Neural crest cell (in vitro differentiated cells): ENCODE results near the gene SEC31B. TPM values are rescaled to one million over a fixed set of nuclear protein-coding genes. Genes with fewer than 3 reads are reported as not detected.
A peak's percentile ranks its signal among the peaks of the same experiment; 100 is the strongest.

Source experiments
- DNase-seq: peaks from one replicate; pipeline ENCODE4 v3.0.0; 2021; ENCODE audit warnings: low read depth, mixed read lengths, low spot score
- H3K27ac Mint-ChIP-seq: one replicate; pipeline ENCODE4 v1.8.0; 2021; ENCODE audit warnings: mild to moderate bottlenecking, mixed read lengths; ENCODE audit not compliant: unreplicated experiment
- H3K27me3 Mint-ChIP-seq: 2 replicates; pipeline ENCODE4 v1.8.0; 2021; ENCODE audit warnings: low read depth, mild to moderate bottlenecking, mixed read lengths
- H3K36me3 Mint-ChIP-seq: 2 replicates; pipeline ENCODE4 v1.8.0; 2021; ENCODE audit warnings: low read depth, mild to moderate bottlenecking, mixed read lengths
- H3K4me1 Mint-ChIP-seq: 2 replicates; pipeline ENCODE4 v1.8.0; 2021; ENCODE audit warnings: mixed read lengths
- H3K4me3 Mint-ChIP-seq: one replicate; pipeline ENCODE4 v1.8.0; 2021; ENCODE audit warnings: mild to moderate bottlenecking, mixed read lengths
- H3K9me3 Mint-ChIP-seq: 2 replicates; pipeline ENCODE4 v1.8.0; 2021; ENCODE audit warnings: mixed read lengths
- total RNA-seq: library from RNA; stranded (reverse); gene quantifications from 2 replicates; pipeline ENCODE4 v1.2.1, GENCODE V29; 2021
- TF ChIP-seq, protein P1 (sequence below): fragments of 200-600 bp; sonication (generic); conservative IDR thresholded peaks from 2 replicates; pipeline ENCODE4 v1.5.0; 2021; ENCODE audit warnings: antibody characterized with exemption, mild to moderate bottlenecking

The SEC31B gene
- total RNA-seq, 1 donor from 2014 or later: 18.1 TPM

DNA sequence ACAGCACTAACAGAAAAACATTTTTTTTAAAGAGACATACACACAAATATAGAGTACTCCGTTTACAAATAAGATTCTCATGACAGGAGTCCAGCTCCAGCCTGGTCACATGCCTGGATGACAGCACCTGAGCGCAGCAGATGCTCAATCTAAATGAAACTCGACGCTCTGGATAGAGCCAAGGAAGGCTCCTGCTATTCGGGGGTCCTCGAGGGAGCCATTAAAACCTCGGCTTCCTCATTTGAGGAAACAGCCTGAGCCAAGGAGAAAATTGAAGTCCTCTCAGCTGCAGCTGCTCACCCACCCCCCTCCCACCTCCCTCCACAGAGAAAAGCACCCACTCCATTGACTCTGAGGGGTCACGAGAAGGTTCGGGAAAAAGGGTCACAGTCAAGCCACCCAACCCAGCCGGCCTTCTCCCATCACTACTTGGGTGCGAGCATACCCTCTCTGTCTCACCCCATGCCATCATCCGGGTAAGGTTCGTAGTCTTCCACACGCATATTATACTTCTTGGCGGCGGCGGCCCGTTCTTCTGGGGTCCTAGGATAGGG is 9.3 kb upstream of the SEC31B start:
- Mint-ChIP-seq H3K27ac (peak overlapping the region; percentile 100), H3K9me3 (no peaks in the 10 kb centered on the region), H3K4me1 (peaks cover 23% of the 10 kb centered on the region), H3K36me3 (peaks cover 7% of the 10 kb centered on the region), H3K27me3 (no peaks in the 10 kb centered on the region), H3K4me3 (peak overlapping the region; percentile 100)
- DNase-seq: no peak
- TF ChIP-seq, protein P1, sequence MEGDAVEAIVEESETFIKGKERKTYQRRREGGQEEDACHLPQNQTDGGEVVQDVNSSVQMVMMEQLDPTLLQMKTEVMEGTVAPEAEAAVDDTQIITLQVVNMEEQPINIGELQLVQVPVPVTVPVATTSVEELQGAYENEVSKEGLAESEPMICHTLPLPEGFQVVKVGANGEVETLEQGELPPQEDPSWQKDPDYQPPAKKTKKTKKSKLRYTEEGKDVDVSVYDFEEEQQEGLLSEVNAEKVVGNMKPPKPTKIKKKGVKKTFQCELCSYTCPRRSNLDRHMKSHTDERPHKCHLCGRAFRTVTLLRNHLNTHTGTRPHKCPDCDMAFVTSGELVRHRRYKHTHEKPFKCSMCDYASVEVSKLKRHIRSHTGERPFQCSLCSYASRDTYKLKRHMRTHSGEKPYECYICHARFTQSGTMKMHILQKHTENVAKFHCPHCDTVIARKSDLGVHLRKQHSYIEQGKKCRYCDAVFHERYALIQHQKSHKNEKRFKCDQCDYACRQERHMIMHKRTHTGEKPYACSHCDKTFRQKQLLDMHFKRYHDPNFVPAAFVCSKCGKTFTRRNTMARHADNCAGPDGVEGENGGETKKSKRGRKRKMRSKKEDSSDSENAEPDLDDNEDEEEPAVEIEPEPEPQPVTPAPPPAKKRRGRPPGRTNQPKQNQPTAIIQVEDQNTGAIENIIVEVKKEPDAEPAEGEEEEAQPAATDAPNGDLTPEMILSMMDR: no peak

DNA sequence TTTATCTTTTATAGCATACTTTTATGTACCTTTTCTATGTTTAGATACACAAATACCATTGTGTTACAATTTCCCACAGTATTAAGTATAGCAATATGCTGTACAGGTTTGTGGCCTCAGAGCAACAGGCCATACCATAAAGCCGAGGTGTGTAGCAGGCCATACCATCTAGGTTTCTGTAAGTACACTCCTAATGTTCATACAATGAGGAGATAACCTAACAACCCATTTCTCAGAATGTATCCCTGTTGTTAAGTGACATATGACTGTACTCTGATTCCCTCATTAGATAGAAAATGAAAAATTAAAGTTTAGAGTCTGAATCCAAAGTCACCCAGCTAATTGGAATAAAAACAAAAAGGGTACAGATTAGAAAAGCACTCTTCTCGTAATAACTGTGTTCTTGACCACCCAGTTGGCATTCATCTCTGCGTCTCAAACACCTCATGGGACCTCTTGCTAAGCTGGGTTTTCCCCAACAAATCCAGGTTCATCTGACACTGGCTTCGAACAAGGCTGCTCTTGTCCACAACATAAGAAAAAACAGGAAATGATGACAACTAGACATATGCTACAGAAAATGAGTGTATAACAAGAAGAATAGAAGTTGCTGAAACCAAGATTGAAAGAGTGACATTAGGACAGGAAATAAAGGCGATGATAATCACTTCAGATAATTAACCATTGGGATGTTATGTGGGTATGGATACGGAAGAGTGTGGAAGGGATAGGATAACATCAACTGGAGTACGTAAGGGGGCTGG is 8.6 kb upstream of the SEC31B start:
- peak overlapping the region; percentile 100 for H3K4me3 Mint-ChIP-seq
- no peaks in the 10 kb centered on the region for H3K27me3 Mint-ChIP-seq
- TF ChIP-seq, protein P1: no peak
- no peak for DNase-seq
- no peak overlapping the region for H3K27ac Mint-ChIP-seq
- peaks cover 23% of the 10 kb centered on the region for H3K4me1 Mint-ChIP-seq
- peaks cover 7% of the 10 kb centered on the region for H3K36me3 Mint-ChIP-seq
- H3K9me3 Mint-ChIP-seq: no peaks in the 10 kb centered on the region

DNA sequence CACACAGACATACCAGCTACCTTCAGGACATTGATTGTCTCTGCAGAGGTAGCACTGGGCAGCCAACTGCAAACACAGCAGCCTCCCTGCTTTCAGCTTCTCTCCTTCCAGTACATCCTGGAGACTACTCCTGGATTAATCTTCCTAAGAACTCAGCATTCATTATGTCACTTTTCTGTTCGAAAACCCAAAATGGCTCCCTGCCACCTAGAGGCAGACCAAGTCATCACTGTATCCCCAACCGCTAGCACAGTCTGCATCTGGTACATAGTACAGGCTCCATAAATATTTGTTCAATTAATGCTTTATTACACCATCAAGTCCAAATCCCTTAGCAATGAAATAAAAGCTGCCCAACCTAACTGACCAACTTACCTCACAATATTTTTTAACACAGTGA is 5.0 kb upstream of the SEC31B start:
- Mint-ChIP-seq H3K4me1 (peaks cover 19% of the 10 kb centered on the region), H3K27me3 (peaks cover 5% of the 10 kb centered on the region), H3K27ac (no peak overlapping the region), H3K4me3 (no peak overlapping the region), H3K9me3 (no peaks in the 10 kb centered on the region), H3K36me3 (peaks cover 6% of the 10 kb centered on the region)
- DNase-seq: no peak
- TF ChIP-seq, protein P1: peak; percentile 23

DNA sequence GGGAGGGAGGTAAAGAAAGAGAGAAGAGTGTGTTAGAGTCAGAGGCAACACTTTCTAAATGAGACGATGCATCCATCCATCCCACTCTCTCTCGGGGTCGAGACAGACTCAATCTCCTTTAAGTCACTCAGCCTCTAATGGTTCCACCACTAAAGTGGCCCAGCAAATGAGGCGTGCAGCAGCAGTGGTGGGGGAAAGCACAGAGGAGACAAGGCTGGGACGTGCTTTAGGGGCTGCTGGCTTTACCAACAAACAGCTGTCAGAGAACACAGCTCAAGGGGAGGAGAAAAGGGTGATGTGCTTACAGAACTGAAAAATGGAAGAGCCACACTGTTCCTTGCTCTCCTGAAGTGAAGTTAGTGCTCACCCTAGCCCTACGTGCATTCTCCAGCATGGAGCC is 4.5 kb upstream of the SEC31B start:
- Mint-ChIP-seq H3K27ac (no peak overlapping the region), H3K36me3 (peaks cover 5% of the 10 kb centered on the region), H3K27me3 (peaks cover 7% of the 10 kb centered on the region), H3K9me3 (no peaks in the 10 kb centered on the region), H3K4me1 (peaks cover 18% of the 10 kb centered on the region), H3K4me3 (no peak overlapping the region)
- TF ChIP-seq, protein P1: no peak
- DNase-seq: no peak

DNA sequence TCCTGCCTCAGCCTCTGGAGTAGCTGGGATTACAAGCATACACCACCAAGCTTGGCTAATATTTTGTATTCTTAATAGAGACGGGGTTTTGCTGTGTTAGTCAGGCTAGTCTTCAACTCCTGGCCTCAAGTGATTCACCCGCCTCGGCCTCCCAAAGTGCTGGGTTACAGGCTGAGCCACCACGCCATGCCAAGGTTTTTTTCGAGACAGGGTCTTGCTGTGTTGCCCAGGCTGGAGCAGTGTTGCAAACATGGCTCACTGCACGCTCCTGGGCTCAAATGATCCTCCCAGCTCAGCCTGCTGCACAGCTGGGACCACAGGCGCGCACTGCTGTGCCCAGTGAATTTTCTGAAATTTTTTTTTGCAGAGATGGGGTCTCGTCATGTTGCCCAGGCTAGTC is 3.3 kb upstream of the SEC31B start:
- no peak overlapping the region for H3K27ac Mint-ChIP-seq
- DNase-seq: no peak
- no peaks in the 10 kb centered on the region for H3K9me3 Mint-ChIP-seq
- H3K27me3 Mint-ChIP-seq: peaks cover 7% of the 10 kb centered on the region
- peaks cover 5% of the 10 kb centered on the region for H3K36me3 Mint-ChIP-seq
- no peak overlapping the region for H3K4me3 Mint-ChIP-seq
- TF ChIP-seq, protein P1: no peak
- H3K4me1 Mint-ChIP-seq: peaks cover 17% of the 10 kb centered on the region
